Upper lobe of left lung (tissue), 6 donors: ENCODE data around the gene GPR137. TPM values are rescaled to one million over a fixed set of nuclear protein-coding genes. Genes with fewer than 3 reads are reported as not detected.

Experiments
- ATAC-seq, 2 donors: fragments of 200-7000 bp; cut with Tn5 transposase; one replicate each; pipeline ENCODE4 v1.9.1; 2022; ENCODE audit warnings: mild to moderate bottlenecking in 2 of 2, moderate library complexity in 2 of 2; ENCODE audit not compliant: low FRiP score in 2 of 2
- DNase-seq, 2 donors: peaks; one replicate each; pipeline ENCODE4 v3.0.0-alpha.2; 2019 to 2020
- H3K27ac ChIP-seq, 4 donors: fragments of 200-600 bp; sonication (generic); one replicate each; pipeline ENCODE4 v1.5.1; 2016 to 2019
- H3K27me3 ChIP-seq, 4 donors: fragments of 200-600 bp; sonication (generic); one replicate each; pipeline ENCODE4 v1.5.1; 2017 to 2019
- H3K36me3 ChIP-seq, 4 donors: fragments of 200-600 bp; sonication (generic); one replicate each; pipeline ENCODE4 v1.5.1; 2016 to 2019
- H3K4me1 ChIP-seq, 4 donors: fragments of 200-600 bp; sonication (generic); one replicate each; pipeline ENCODE4 v1.5.1; 2018 to 2019
- H3K4me3 ChIP-seq, 4 donors: fragments of 200-600 bp; sonication (generic); one replicate each; pipeline ENCODE4 v1.5.1; 2017 to 2019; ENCODE audit warnings: mild to moderate bottlenecking in 2 of 4, moderate library complexity in 1 of 4
- H3K9me3 ChIP-seq, 4 donors: fragments of 200-600 bp; sonication (generic); one replicate each; pipeline ENCODE4 v1.5.1; 2018 to 2019
- CTCF ChIP-seq, 6 experiments: fragments of 450-650 bp in 4 of 6; fragments of 200-600 bp in 2 of 6; sonication (generic) in 2 of 6; IDR thresholded peaks; one replicate each; pipeline ENCODE4 v1.5.1; 2016 to 2019; ENCODE audit warnings: antibody characterized with exemption in 6 of 6
- EP300 ChIP-seq, 4 donors: sonication (generic); formaldehyde crosslinking; IDR thresholded peaks; one replicate each; pipeline ENCODE4 v1.5.1; 2017; ENCODE audit warnings: antibody characterized with exemption in 4 of 4, control low read depth in 2 of 4
- POLR2A ChIP-seq, 4 donors: fragments of 450-650 bp; IDR thresholded peaks; one replicate each; pipeline ENCODE4 v1.5.1; 2016 to 2017; ENCODE audit warnings: antibody characterized with exemption in 4 of 4, mild to moderate bottlenecking in 2 of 4
- POLR2AphosphoS5 ChIP-seq, 2 donors: sonication (generic); formaldehyde crosslinking; IDR thresholded peaks; one replicate each; pipeline ENCODE4 v1.5.1; 2017; ENCODE audit warnings: antibody characterized with exemption in 2 of 2
- WGBS, 2 donors: methylation state at CpG; one replicate each; pipeline ENCODE4 v1.1.5; 2017 to 2018; 5-methylcytosine and 5-hydroxymethylcytosine counted together
- total RNA-seq, 6 donors: library from RNA; depleted of rRNA in 4 of 6; stranded (reverse); fragments of >200 nt in 4 of 6; gene quantifications; one replicate each; pipeline versions ENCODE4 v1.1.0 to v1.2.1, GENCODE V29; 2016 to 2021
- donor health status: DM: no; HTN: no; CAD: no; lungs with moderate emphysema.
- donor health status: DM: no; HTN: yes; CAD: no; lungs with severe emphysema.

GPR137 gene
- total RNA-seq, 6 donors from 2014 or later: 7.3 to 48.1 (median 27.0) TPM

GRCh38 chr11:64284048-64284961 lies 1.3 kb upstream of the GPR137 start, which contains the start of gene BAD:
BAD (minus strand) TSS chr11:64284665; CDS start chr11:64284368, 297 bp downstream.
- H3K4me1 ChIP-seq: peaks cover 16 to 30% (median 24%) of the 10 kb centered on the region in 4 donors
- WGBS, 2 donors: 4 to 67% methylated on average over 1 to 32 of the region's 44 CpGs
- peak; percentile 95 to 97 for ATAC-seq

GRCh38 chr11:64285885-64286800 lies 495 bp downstream of the GPR137 start:
- Histone ChIP-seq H3K27me3 (peaks cover 0 to 5% (median 3%) of the 10 kb centered on the region in 4 donors), H3K9me3 (no peaks in the 10 kb centered on the region), H3K27ac (peak overlapping the region; percentile 93 to 99 (median 96)), H3K4me3 (peak overlapping the region; percentile 59 to 94 (median 86)), H3K4me1 (peaks cover 18 to 34% (median 27%) of the 10 kb centered on the region in 4 donors), H3K36me3 (peaks cover 0 to 10% (median 8%) of the 10 kb centered on the region in 4 donors)
- 34 to 51% methylated on average over 21 to 32 of the region's 40 CpGs for WGBS, 2 donors
- ATAC-seq (no peak), DNase-seq (peak in 1 of 2 donors; percentile 46)
- TF ChIP-seq POLR2A (IDR thresholded peaks at IDR 0.05) (no peak), CTCF (IDR thresholded peaks at IDR 0.05) (no peak), EP300 (IDR thresholded peaks at IDR 0.05) (no peak), POLR2AphosphoS5 (IDR thresholded peaks at IDR 0.05) (no peak)

More at GRCh38 chr11:64284048-64284961, 1.3 kb upstream of the GPR137 start, which contains the start of gene BAD:
- Histone ChIP-seq H3K27me3 (no peaks in the 10 kb centered on the region), H3K4me3 (peak within 1 kb of the TSS; percentile 59 to 94 (median 86)), H3K9me3 (no peaks in the 10 kb centered on the region), H3K36me3 (peaks cover 0 to 10% (median 8%) of the 10 kb centered on the region in 4 donors), H3K27ac (peak within 1 kb of the TSS; percentile 93 to 99 (median 96))
- TF ChIP-seq POLR2AphosphoS5 (IDR thresholded peaks at IDR 0.05) (peak in 1 of 2 donors; percentile 23), POLR2A (IDR thresholded peaks at IDR 0.05) (peak in 3 of 4 donors; percentile 26 to 84 (median 74)), CTCF (IDR thresholded peaks at IDR 0.05) (peak in 1 of 6 experiments; percentile 7), EP300 (IDR thresholded peaks at IDR 0.05) (no peak)
- DNase-seq: peak; percentile 98 to 99

- Histone ChIP-seq H3K4me3 (no peak overlapping the region), H3K36me3 (peaks cover 0 to 7% (median 6%) of the 10 kb centered on the region in 4 donors), H3K27me3 (peaks cover 0 to 12% (median 10%) of the 10 kb centered on the region in 4 donors), H3K9me3 (no peaks in the 10 kb centered on the region), H3K4me1 (peaks cover 24 to 40% (median 32%) of the 10 kb centered on the region in 4 donors), H3K27ac (no peak overlapping the region)
- ATAC-seq (no peak), DNase-seq (no peak)
- TF ChIP-seq POLR2A (IDR thresholded peaks at IDR 0.05): no peak
- TF ChIP-seq POLR2AphosphoS5 (IDR thresholded peaks at IDR 0.05): no peak
- no peak for TF ChIP-seq CTCF (IDR thresholded peaks at IDR 0.05)
- TF ChIP-seq EP300 (IDR thresholded peaks at IDR 0.05): no peak
- 87 to 94% methylated on average over 8 to 9 of the region's 9 CpGs for WGBS, 2 donors
These were observed 1.1 kb downstream of the GPR137 start for GRCh38 chr11:64286801-64287159.

GRCh38 chr11:64287676-64288352 lies 2.2 kb downstream of the GPR137 start:
- Histone ChIP-seq H3K27ac (no peak overlapping the region), H3K9me3 (no peaks in the 10 kb centered on the region), H3K36me3 (no peaks in the 10 kb centered on the region), H3K27me3 (peaks cover 0 to 22% (median 18%) of the 10 kb centered on the region in 4 donors), H3K4me1 (peaks cover 33 to 49% (median 40%) of the 10 kb centered on the region in 4 donors), H3K4me3 (no peak overlapping the region)
- TF ChIP-seq POLR2AphosphoS5 (IDR thresholded peaks at IDR 0.05): no peak
- TF ChIP-seq POLR2A (IDR thresholded peaks at IDR 0.05): no peak
- no peak for TF ChIP-seq CTCF (IDR thresholded peaks at IDR 0.05)
- no peak for TF ChIP-seq EP300 (IDR thresholded peaks at IDR 0.05)
- 96 to 98% methylated on average over 16 to 28 of the region's 33 CpGs for WGBS, 2 donors
- DNase-seq (peak in 1 of 2 donors; percentile 78), ATAC-seq (no peak)
